Femur (tissue), 1 donor: Measurements from ENCODE around the gene APLP1.
"Not testable (repeated sequence)": the region's sequence is repeated elsewhere in the genome, so short reads cannot be mapped to it uniquely, and the experiment has no call there.

Source experiments
- DNase-seq: peaks from one replicate; pipeline ENCODE4 v3.0.0-alpha.2; 2017

Gene APLP1

DNA sequence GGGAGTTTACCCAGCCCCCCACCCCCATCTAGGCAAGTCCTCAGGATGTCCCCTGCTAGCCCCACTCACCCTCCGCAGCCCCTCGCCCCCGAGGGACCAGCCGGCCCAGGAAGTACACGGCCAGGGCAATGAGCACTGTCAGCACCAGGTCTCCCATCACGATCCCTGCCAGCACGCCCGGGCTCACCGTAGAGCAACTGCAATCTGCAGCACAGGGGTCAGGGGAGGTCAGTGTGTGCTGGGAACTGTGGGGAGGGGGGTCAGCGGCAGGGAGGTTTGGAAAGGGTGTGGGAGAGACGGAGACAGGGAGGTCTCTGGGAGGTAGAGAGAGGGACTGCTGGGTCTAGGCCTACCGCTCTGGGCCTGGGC is 39.0 kb downstream of the APLP1 start:
- no peak for DNase-seq

DNA sequence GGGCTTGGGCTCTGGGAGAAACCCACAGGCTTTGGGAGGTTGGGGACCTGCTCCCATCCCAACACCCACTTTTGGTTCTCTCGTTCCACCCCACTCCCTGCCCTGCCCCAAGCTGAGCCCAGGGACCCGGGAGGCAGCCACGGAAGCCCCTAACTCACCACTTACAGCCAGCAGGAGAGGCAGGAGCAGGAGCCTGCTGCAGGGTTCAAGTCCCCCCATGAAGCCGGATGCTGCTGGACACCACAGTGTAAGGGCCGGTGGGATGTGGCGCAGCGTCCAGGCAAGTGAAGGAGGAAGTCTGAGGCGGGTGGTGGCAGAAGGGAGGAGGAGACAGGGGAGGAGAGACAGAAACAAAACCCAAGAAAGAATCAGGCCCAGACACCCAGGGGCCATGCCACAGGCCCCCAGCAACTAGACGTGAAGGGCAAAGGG is 39.7 kb downstream of the APLP1 start, which contains the start of gene TYROBP:
TSS of gene TYROBP (minus strand) at position 286 of the 432 bp plus-strand sequence. CDS start at position 219, 67 bp downstream.
- DNase-seq: no peak

- DNase-seq: peak; percentile 86
Measured at GRCh38 chr19:35908973-35909683, 40.8 kb downstream of the APLP1 start.

DNA sequence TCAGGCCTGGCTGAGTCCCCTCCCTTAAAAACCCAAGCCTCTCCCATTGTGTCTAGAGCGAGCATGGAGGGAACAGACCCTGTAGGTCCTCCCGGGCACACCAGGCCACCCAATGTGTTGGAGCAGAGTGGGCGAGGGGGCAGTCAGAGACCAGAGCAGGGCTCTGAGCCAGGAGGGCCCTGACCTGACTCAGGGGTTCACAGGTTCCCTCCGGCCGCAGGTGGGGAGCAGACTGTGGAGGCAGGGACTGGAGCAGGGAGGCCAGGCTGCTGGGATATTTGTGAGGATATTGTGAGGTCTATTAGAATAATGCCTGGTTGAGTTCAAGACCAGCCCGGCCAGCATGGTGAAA is 41.3 kb downstream of the APLP1 start:
- no peak for DNase-seq

DNA sequence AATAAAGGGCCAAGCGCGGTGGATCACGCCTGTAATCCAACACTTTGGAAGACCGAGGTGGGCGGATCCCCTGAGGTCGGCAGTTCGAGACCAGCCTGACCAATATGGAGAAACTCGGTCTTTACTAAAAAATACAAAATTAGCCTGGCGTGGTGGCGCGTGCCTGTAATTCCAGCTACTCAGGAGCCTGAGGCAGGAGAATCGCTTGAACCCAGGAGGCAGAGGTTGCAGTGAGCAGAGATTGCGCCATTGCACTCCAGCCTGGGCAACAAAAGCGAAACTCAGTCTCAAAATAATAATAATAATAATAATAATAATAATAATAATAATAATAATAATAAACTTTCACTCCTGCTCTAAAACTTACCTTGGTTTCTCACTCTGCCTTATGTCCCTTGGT is 42.0 kb downstream of the APLP1 start:
- DNase-seq: not testable (repeated sequence)

GRCh38 chr19:35911173-35911572 is 42.8 kb downstream of the APLP1 start:
- no peak for DNase-seq

DNA sequence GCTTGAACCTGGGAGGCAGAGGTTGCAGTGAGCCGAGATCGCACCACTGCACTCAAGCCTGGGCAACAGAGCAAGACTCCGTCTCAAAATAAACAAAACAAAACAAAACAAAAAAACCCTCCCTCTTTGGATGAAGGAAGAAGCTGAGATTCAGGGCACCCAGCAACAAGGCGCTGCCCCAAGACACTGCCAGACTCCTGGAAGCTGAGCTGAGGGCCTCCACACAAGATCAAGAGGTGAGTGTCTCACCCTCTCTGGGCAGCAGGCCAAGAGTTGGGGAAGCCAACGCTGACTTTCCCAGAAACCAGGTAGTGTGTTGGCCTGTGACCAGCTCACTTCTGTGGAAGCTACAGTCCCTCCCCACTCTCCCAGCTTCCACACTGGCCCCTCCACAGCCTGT is 43.4 kb downstream of the APLP1 start:
- DNase-seq: no peak

GRCh38 chr19:35913589-35913988 is 45.2 kb downstream of the APLP1 start:
- no peak for DNase-seq

GRCh38 chr19:35915443-35915842 is 47.1 kb downstream of the APLP1 start:
- no peak for DNase-seq

GRCh38 chr19:35919306-35919705 is 50.9 kb downstream of the APLP1 start:
- DNase-seq: no peak

DNA sequence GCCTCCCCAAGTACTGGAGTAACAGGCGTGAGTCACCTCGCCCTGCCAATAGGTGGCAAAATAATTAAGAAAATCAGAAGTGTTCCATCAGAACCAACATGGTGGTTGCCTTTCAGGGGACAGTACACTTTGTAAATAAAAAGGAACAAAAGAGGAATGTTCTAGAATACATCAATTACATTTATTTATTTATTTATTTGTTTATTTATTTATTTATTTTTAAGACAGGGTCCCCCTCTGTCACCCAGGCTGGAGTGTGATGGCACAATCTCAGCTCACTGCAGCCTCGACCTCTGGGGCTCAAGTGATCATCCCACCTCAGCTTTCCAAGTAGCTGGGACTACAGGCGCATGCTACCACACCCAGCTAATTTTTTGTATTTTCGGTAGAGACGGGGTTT is 52.6 kb downstream of the APLP1 start:
- DNase-seq: no peak

GRCh38 chr19:35925501-35925900 is 57.1 kb downstream of the APLP1 start:
- no peak for DNase-seq

GRCh38 chr19:35928507-35928906 is 60.1 kb downstream of the APLP1 start:
- DNase-seq: no peak
